GM19397 (cell line): ENCODE measurements around the gene CA12.
"Not testable (repeated sequence)": the region's sequence is repeated elsewhere in the genome, so short reads cannot be mapped to it uniquely, and the experiment has no call there.

ENCODE experiments used
- ATAC-seq: cut with Tn5 transposase; IDR thresholded peaks from one replicate; pipeline ENCODE4 v1.9.1; 2021; ENCODE audit warnings: mild to moderate bottlenecking, moderate library complexity; ENCODE audit not compliant: unreplicated experiment

The CA12 gene

DNA sequence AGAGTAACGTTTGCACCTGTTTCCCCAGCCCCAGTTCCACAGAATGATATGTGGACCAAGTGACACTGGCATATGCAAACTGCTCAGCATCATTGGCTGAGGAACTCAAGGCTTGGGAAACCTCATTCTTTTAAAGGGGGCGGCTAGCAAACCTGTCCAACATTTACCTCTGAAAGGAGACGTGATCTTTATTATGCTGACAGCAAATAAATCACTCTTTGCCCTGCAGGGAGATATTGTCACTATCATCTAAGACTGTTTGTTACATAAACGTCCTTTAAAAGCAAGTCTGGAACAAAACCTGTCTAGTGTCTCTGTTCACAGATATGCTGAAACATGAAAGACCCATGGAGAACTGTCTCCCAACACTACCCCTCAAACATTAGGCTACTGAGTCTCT lies 21.5 kb downstream of the CA12 start:
- ATAC-seq: no peak

DNA sequence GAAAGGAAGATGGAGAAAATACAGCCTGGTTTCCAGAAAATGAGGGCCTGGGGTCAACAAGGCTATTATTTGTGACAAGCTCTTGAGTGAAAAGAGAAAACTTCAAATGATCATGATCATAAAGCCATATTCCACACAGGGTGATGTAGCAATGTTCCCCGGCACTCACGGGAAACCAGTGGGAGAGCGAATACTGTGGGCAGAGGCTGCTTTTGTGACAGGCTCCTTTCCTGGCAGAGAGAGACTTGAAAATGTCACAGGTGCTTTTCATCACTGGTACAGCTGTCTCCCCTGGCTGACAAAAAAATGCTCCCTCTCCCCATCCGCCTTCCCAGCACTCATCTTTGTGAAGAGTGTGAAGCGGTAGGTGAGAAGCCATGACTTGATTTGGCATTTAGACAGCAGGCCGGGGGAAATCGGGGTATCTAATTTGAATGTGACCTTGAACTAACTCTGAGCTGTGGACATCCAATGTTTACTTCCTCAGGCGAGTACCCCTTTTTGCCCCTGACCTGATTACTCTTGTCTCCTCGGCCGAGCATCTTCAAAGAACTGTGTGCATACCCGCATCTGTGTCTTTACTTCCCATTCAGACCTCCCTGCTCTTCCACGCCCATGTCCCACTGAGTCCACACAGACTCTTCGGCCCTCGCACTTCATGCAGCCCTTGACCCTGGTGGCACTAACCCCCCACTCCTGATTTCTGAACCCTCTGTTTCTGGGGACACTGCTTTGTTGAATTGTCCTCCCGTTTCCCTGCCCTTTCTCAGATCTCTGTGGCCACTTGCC lies 23.2 kb downstream of the CA12 start:
- ATAC-seq: no peak

GRCh38 chr15:63357731-63358130 lies 23.9 kb downstream of the CA12 start:
- ATAC-seq: no peak

- no peak for ATAC-seq
Observed at GRCh38 chr15:63357061-63357460, 24.6 kb downstream of the CA12 start.

DNA sequence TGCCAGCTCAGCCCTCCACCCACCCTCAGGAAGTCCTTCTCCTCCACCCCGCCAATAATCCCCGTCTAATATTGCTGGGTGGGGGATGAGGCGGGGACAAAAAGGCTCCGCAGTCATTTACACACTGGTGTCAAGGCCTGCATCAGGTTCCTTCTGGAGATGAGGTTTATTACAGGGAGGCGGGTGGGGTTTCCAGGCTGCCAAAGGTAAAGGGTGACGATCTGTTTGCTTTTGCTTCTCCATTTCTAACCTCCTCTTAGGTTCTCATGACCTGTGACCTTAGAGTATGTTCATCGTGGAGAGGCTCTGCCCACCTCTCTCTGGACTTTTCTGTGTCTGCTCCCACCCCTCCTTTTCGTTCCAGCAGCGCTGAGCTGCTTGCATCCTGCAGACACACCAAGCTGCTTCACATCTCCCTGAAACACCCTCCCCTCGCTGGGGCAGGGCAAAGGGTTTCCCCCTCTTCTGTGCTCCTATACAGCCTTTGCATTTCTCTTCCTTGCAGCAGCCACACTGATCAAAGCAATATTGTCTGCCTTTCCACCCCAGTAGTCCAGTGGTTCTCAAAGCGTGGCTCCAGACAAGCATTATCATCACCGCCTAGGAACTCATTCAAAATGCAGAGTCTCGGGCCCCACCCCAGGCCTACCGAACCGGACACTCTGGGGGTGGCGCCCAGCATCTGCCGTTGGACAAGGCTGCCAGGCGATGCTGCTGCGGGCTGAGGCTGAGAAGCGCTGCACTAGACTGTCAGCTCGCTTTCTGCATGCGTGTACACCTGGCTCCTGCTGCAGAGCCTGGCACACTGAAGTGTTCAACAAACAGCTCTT lies 26.6 kb downstream of the CA12 start:
- ATAC-seq: no peak

DNA sequence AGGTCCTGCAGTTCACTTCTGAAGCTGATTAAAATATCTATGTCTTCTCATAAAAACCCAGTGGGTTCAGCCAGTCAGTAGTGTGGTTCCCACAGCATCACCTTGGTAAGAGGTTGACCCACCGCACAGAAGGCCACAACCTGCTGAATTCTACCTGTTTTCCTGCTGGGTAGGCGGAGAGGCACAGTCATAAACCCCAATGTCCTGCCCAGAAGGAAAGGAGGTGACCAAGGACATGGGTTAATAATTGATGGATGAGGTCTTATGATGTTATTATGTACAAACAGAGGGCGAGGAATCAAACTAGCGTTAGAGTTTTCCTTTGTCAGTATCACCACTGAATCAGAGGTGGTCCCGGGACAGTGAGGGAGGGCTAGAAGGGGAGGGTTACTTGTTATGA lies 27.8 kb downstream of the CA12 start:
- no peak for ATAC-seq

DNA sequence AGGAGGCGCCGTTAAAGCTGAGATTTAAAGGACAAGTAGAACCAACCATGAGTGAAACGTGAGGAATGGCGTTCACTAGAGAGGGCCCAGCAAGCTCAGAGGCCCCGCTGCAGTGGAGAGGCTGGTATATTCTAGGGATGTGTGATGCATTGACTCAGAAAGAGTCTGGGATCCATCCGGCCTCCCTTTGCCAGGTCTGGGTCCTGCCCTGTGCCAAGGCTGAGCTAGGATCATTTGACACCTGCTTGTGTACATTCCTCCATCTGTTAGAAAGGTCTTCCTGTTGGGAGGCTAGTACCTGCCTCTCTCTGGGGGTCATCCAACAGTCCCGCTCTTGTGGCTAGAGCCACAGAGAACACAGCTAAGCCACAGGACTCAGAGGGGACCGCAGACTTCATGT lies 28.4 kb downstream of the CA12 start:
- no peak for ATAC-seq

DNA sequence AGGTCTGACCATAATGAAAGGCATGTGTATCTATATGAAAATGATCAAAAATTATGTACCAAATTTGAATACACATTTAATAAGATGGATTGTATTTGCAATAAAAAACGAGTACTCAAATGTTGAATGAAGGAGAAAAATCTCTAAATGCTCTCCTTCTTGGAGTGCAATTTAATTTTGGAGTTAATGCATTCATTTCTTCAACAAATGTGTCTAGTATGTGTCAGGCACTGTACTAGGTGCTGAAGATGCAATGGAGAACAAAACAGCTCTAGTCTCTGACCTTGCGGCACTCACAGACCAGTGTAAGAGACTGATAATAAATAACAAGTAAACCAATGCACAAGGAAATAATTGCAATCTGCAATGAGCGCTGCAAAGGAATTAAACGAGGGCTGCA lies 28.8 kb downstream of the CA12 start:
- no peak for ATAC-seq

- no peak for ATAC-seq
Observed at GRCh38 chr15:63351170-63351569, 30.5 kb downstream of the CA12 start.

DNA sequence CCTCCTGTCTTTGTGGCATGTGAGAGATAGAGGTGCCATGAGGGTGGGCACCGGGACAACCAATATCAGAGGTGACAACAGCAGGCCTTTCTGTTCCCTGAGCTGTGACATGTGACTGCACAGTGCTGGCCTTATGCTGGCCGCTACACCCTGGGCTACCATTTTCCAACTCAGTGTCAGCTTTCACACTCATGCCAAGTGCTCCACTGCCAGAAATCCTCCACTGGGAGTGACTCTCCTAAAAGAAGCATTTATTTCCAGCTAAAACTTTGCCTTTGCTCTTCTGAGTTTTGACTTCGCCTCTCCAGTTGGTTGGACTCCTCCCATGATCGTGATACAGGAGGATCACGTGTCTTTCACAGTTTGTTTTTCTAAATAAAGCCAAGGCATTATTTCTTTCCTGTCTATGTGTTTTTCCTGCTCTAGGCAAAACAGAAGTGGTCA lies 31.4 kb downstream of the CA12 start:
- ATAC-seq: no peak

DNA sequence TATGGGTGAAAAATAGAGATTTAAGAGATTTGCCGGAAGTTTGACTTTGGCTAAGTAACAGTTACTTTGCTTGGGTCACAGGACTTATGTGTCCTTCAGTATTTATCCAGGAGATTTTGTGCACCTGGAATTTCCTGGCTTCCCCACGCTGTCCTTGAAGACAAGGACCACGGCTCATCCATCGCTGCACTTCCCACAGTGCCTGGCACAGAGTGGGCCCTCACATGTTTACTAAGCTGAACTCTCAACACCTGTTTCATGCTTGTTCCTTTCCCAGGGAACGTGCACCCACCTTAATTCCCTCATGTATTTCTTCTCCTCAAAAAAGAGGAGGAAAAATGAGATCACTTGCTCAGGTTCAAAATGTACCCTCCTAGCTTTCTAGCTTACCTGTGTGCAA lies 32.0 kb downstream of the CA12 start:
- no peak for ATAC-seq

- ATAC-seq: no peak
Observed at GRCh38 chr15:63349156-63349555, 32.5 kb downstream of the CA12 start.

GRCh38 chr15:63348392-63348791 lies 33.3 kb downstream of the CA12 start:
- ATAC-seq: no peak

DNA sequence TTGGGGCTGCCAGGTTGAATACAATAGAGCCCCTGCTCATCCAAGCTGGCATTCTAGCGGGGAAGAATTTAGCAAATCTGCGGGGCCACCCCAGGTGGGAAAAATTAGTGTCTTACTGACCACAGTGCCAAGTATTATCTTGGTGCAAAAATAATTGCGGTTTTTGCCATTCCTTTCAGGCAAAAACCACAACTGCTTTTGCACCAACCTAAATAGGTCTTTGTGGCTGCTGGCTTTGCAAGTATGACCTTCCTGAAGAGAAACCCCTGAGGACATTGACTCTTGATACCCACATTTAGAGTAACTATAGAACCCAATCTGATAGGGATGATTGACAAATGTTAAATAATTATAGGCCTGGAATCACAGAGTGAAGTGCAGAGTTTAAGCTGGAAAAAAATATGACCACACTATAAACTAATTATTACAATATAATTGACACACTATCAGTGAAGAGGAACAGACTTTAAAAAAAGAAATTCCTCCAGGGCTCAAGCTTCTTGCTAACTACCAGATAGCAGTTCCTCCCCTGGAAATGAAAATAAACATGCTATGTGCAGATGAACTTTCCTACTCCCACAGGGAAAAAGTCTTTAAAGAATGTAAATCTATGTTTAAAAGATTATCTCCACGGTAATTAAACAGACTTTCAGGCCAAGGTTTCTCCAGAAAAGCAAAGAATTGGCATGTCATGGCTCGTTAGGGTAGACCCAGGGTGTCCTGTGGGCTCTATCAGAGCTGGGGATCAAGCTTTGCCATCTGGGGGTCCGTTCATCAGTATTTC lies 34.4 kb downstream of the CA12 start:
- ATAC-seq: no peak

GRCh38 chr15:63345391-63345752 lies 36.3 kb downstream of the CA12 start:
- ATAC-seq: no peak

DNA sequence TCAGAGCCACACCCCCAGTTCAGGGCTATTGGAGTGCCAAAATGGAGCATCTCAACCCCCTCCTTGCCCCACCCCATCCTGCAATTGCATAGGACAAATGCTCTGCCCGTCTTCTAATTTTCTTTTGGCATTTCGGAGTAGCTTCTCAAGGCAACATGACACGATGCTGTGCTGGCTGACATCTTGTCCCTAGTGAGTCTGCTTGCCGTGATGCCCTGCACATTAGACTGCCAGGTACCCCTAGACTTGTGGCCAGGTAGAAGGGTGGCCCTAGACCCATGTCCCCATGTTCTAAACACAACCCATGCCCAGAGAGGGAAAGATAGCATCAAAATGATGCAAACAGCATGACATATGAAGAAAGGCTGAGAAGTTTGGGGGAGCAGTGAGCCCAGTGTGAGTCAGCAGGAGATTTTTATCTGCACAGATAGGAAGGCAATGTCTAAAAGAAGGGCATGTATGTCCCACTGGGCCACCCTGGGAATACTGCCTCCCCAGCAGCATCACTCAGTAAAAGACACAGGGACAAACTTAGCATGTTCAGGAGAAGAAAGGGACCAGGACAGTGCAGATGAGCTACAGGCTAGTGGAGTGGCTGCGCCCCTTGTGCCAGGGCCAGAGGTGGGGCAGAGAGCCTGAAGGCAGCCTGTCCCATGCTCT lies 36.8 kb downstream of the CA12 start:
- no peak for ATAC-seq

GRCh38 chr15:63342996-63343562 lies 38.6 kb downstream of the CA12 start:
- not testable (repeated sequence) for ATAC-seq

DNA sequence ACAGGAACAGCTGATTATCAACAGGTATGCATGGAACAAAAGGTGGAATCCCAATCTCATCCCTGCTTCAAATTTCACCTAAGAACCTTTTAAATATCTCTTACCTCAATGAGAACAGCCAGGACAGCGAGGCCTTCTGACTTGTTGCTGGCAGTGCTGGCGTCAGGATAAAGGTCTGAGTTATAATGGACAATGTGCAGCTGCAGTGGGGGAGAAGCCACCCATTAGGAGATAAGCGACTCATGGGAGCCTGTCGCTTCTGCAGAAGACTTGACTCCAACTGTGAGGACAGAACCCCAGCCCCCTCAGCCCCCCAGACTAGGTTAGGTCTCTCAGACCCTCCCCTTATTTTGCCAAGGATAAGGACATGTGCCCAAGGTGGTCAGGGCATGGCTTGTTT lies 39.7 kb downstream of the CA12 start:
- ATAC-seq: no peak

DNA sequence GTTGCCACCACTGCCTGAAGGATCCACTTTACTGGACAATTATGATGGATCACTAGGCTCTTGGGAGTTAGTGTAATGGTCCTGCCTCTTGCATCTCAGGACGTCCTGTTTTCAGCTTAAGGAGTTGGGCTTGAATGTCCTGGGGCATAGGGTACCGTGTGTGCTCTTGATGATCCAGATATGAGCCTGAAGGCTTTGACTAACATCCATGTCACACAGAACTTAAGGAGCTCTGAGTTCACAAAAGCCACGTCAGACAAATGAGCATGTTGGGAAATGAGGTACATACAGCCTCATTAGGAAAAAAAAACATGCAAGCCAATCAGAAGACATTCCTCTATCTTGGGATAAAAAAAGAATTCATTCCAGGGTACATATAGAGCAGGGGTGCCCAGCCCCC lies 40.8 kb downstream of the CA12 start:
- ATAC-seq: no peak

DNA sequence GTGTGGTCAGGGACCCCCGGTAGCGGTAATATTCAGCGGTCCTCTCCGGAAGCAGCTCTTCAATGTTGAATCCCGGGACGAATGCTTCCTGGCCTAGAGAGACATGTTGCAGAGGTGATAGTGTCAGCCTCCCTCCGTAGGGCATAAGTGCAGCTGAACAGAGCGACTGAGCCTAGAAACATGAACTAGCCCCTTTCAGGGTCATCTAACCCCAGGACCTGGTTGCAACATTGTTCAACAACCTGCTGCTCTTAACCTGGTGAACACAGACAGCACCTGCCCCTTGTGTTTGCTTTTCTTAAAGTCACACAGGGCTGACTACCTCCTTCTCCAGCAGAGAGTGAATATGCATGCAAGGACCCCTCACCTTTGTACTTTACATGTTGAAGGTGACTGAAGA lies 41.3 kb downstream of the CA12 start:
- ATAC-seq: no peak

DNA sequence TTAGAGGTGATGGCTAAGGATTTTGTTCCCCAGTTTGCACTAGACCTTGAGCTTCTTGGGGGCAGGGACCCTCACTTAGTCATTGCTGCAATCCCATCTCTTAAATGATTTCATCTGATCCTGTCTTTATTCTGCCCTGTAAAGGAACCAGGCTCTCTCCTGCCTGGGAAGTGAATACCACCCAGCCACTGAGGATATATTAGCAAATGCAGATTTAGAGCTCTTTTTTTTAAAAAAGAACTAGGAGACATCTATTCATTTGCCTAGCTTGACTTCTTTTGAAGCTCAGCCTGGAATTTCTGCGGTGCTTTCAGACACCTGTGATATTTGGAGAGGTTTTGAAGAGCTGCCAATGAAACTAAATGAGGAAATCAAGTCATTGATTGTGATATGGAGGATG lies 41.8 kb downstream of the CA12 start:
- ATAC-seq: no peak
